Measurements from ENCODE around the gene PARD3. TPM values are rescaled to one million over a fixed set of nuclear protein-coding genes. Genes with fewer than 3 reads are reported as not detected.

Gene PARD3
- total RNA-seq, 6 donors from 2014 or later: 30.6 to 108 (median 50.6) TPM

GRCh38 chr10:34804306-34804705 is 10.8 kb downstream of the PARD3 start:
- TF ChIP-seq CTCF (IDR thresholded peaks at IDR 0.05): no peak
- TF ChIP-seq EP300 (IDR thresholded peaks at IDR 0.05): no peak
- TF ChIP-seq POLR2A (IDR thresholded peaks at IDR 0.05): no peak
- TF ChIP-seq POLR2AphosphoS5 (IDR thresholded peaks at IDR 0.05): no peak
- Histone ChIP-seq H3K4me3 (no peak overlapping the region), H3K27ac (no peak overlapping the region), H3K27me3 (no peaks in the 10 kb centered on the region), H3K36me3 (no peaks in the 10 kb centered on the region), H3K9me3 (no peaks in the 10 kb centered on the region), H3K4me1 (peaks cover 13 to 32% (median 20%) of the 10 kb centered on the region in 4 donors)
- DNase-seq (no peak), ATAC-seq (ENCODE audit: low FRiP score in 2 of 2) (no peak)
- 72 to 80% methylated on average over 1 of the region's 1 CpG for WGBS, 2 donors

- Histone ChIP-seq H3K27ac (no peak overlapping the region), H3K36me3 (no peaks in the 10 kb centered on the region), H3K4me1 (peaks cover 10 to 21% (median 15%) of the 10 kb centered on the region in 4 donors), H3K9me3 (no peaks in the 10 kb centered on the region), H3K27me3 (no peaks in the 10 kb centered on the region), H3K4me3 (no peak overlapping the region)
- ATAC-seq (ENCODE audit: low FRiP score in 2 of 2) (no peak), DNase-seq (no peak)
- TF ChIP-seq POLR2A (IDR thresholded peaks at IDR 0.05) (no peak), EP300 (IDR thresholded peaks at IDR 0.05) (no peak), CTCF (IDR thresholded peaks at IDR 0.05) (no peak), POLR2AphosphoS5 (IDR thresholded peaks at IDR 0.05) (no peak)
- 89 to 91% methylated on average over 5 of the region's 5 CpGs for WGBS, 2 donors
Measured at GRCh38 chr10:34802692-34803091, 12.4 kb downstream of the PARD3 start.

GRCh38 chr10:34801097-34801733 is 13.9 kb downstream of the PARD3 start:
- no peak overlapping the region for H3K4me3 ChIP-seq
- H3K27ac ChIP-seq: peak overlapping the region in 2 of 4 donors; percentile 20 to 24
- no peaks in the 10 kb centered on the region for H3K9me3 ChIP-seq
- ATAC-seq (ENCODE audit: low FRiP score in 2 of 2) (peak in 1 of 2 donors; percentile 71), DNase-seq (peak in 1 of 2 donors; percentile 66)
- WGBS, 2 donors: 25 to 36% methylated on average over 7 of the region's 7 CpGs
- no peaks in the 10 kb centered on the region for H3K36me3 ChIP-seq
- H3K27me3 ChIP-seq: no peaks in the 10 kb centered on the region
- peaks cover 10 to 21% (median 15%) of the 10 kb centered on the region in 4 donors for H3K4me1 ChIP-seq
- no peak for TF ChIP-seq POLR2A (IDR thresholded peaks at IDR 0.05)
- TF ChIP-seq POLR2AphosphoS5 (IDR thresholded peaks at IDR 0.05): no peak
- no peak for TF ChIP-seq CTCF (IDR thresholded peaks at IDR 0.05)
- no peak for TF ChIP-seq EP300 (IDR thresholded peaks at IDR 0.05)

- H3K9me3 ChIP-seq: no peaks in the 10 kb centered on the region
- no peak for TF ChIP-seq CTCF (IDR thresholded peaks at IDR 0.05)
- TF ChIP-seq EP300 (IDR thresholded peaks at IDR 0.05): no peak
- TF ChIP-seq POLR2AphosphoS5 (IDR thresholded peaks at IDR 0.05): no peak
- TF ChIP-seq POLR2A (IDR thresholded peaks at IDR 0.05): no peak
- no peaks in the 10 kb centered on the region for H3K36me3 ChIP-seq
- peak overlapping the region in 2 of 4 donors; percentile 20 to 24 for H3K27ac ChIP-seq
- 36% methylated on average over 5 of the region's 5 CpGs for WGBS, 2 donors
- no peak overlapping the region for H3K4me3 ChIP-seq
- DNase-seq (no peak), ATAC-seq (ENCODE audit: low FRiP score in 2 of 2) (no peak)
- H3K27me3 ChIP-seq: no peaks in the 10 kb centered on the region
- H3K4me1 ChIP-seq: peaks cover 10 to 21% (median 15%) of the 10 kb centered on the region in 4 donors
Measured at GRCh38 chr10:34800624-34801023, 14.5 kb downstream of the PARD3 start.

- H3K4me3 ChIP-seq: no peak overlapping the region
- no peaks in the 10 kb centered on the region for H3K27me3 ChIP-seq
- no peaks in the 10 kb centered on the region for H3K9me3 ChIP-seq
- no peaks in the 10 kb centered on the region for H3K36me3 ChIP-seq
- H3K4me1 ChIP-seq: peaks cover 10 to 21% (median 15%) of the 10 kb centered on the region in 4 donors
- 89% methylated on average over 2 to 4 of the region's 4 CpGs for WGBS, 2 donors
- no peak for TF ChIP-seq POLR2AphosphoS5 (IDR thresholded peaks at IDR 0.05)
- TF ChIP-seq CTCF (IDR thresholded peaks at IDR 0.05): no peak
- no peak for TF ChIP-seq EP300 (IDR thresholded peaks at IDR 0.05)
- TF ChIP-seq POLR2A (IDR thresholded peaks at IDR 0.05): no peak
- H3K27ac ChIP-seq: no peak overlapping the region
- DNase-seq (no peak), ATAC-seq (ENCODE audit: low FRiP score in 2 of 2) (no peak)
Measured at GRCh38 chr10:34798654-34799053, 16.4 kb downstream of the PARD3 start.
